ENCODE data around the gene TRIP10. TPM values are rescaled to one million over a fixed set of nuclear protein-coding genes. Genes with fewer than 3 reads are reported as not detected.

Gene TRIP10
- total and polyA plus RNA-seq, 2 of the 8 experiments (the other 6 are each of a cell fraction or from before 2014, with no cell fraction given), result 27.8 to 69.5 TPM

DNA sequence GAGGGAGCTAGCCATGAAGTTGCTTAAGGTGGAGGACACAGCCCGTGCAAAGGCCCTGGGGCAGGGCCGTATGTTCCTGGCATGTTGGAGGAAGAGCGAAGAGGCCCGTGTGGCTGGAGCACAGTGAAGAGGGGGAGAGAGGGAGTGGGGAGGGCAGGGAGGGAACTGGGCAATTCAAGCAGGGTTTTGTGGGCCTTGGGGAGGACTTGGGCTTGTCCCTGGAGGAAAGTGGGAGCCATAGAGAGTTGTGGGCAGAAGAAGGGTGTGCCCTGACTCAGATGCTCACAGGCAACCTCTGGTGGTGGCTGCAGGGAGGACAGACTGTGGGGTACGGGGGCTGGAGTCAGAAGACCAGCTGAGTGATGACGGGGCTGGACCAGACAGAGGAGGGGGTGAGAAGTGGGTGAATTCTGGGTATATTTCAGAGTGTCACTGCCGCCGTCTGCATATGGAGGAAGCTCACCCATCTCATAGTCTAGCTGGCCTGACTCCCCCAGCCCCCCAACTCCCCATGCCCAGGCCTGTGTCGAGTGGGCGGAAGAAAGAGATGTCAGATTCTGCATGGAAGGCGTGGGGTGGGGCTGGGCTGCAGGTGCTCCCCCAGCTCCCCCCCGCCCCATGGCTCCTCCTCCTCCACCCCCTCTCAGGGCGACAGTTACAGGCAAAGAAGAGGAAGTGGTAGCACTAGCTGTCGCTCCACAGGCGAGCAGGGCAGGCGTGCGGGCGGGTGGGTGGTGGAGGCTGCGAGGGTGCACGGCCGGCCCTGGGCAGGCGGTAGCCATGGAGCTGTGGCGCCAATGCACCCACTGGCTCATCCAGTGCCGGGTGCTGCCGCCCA lies 32.8 kb downstream of the TRIP10 start, which contains the start of gene VAV1:
VAV1 (plus strand) TSS at position 681 of the 838 bp plus-strand sequence; CDS start at position 781, 100 bp downstream.
- no peak within 1 kb of the TSS for H2BK20ac ChIP-seq (ENCODE audit: low read length)
- ChIA-PET POLR2A (ENCODE audit: partially characterized antibody) (interaction anchor here (0.6 to 1.1 kb wide), 5 partner anchors 8 to 415 kb away, joined by 3 to 4 read pairs (median 3); partner anchors contain the start of gene GPR108), CTCF (ENCODE audit: partially characterized antibody) (interaction anchor here (0.8 to 2.5 kb wide), 10 partner anchors 10 to 164 kb away, joined by 3 to 14 read pairs (median 3); partner anchors contain the start of genes GPR108 and TRIP10)
- no peak within 1 kb of the TSS for H2BK120ac ChIP-seq (replicated peaks; ENCODE audit: low read depth, low read length)
- no peak within 1 kb of the TSS for H2AK5ac ChIP-seq (ENCODE audit: low read depth, low read length)
- no peak for FAIRE-seq
- no peaks in the 10 kb centered on the region for H3K27me3 ChIP-seq (replicated peaks in 1 of 4; ENCODE audit: control insufficient read depth in 3 of 4, extremely low read depth in 1 of 4, insufficient read depth in 3 of 4, low read length in 3 of 4)
- H3K56ac ChIP-seq (replicated peaks; ENCODE audit: insufficient read length, low read depth, low read length), result no peak within 1 kb of the TSS
- H3K36me3 ChIP-seq (ENCODE audit: control insufficient read depth in 2 of 4, insufficient read depth in 4 of 4, low read length in 3 of 4), result no peaks in the 10 kb centered on the region
- H2AFZ ChIP-seq (ENCODE audit: low read length), result peak within 1 kb of the TSS; percentile 13; the same call in 1 of the 2 replicates
- DNase-seq (ENCODE audit: low read depth in 1 of 2, low spot score in 2 of 2), result no peak
- H4K5ac ChIP-seq (ENCODE audit: insufficient read length, low read depth, low read length), result no peak within 1 kb of the TSS
- peaks cover 0 to 6% of the 10 kb centered on the region in 2 experiments; a peak in 2 of 4 replicates for H3K9me3 ChIP-seq (ENCODE audit: insufficient read depth in 2 of 2, low read depth in 1 of 2, low read length in 1 of 2)
- peak in 1 of 2 experiments; percentile 60; a peak in 1 of 4 replicates for TF ChIP-seq HDAC2 (IDR thresholded peaks at IDR 0.05; ENCODE audit: borderline replicate concordance in 1 of 2, low read depth in 2 of 2, low read length in 2 of 2)
- peak in 1 of 2 experiments; percentile 30; a peak in 1 of 4 replicates for TF ChIP-seq RAD21 (IDR thresholded peaks at IDR 0.05 in 1 of 2, conservative IDR thresholded peaks at IDR 0.05 in 1 of 2; ENCODE audit: low read depth in 2 of 2, low read length in 2 of 2)
- TF ChIP-seq SRF (IDR thresholded peaks at IDR 0.05; ENCODE audit: low read depth, low read length), result no peak
- TF ChIP-seq KDM1A (IDR thresholded peaks at IDR 0.05; ENCODE audit: borderline replicate concordance, low read length), result peak; percentile 96
- TF ChIP-seq, protein P1, sequence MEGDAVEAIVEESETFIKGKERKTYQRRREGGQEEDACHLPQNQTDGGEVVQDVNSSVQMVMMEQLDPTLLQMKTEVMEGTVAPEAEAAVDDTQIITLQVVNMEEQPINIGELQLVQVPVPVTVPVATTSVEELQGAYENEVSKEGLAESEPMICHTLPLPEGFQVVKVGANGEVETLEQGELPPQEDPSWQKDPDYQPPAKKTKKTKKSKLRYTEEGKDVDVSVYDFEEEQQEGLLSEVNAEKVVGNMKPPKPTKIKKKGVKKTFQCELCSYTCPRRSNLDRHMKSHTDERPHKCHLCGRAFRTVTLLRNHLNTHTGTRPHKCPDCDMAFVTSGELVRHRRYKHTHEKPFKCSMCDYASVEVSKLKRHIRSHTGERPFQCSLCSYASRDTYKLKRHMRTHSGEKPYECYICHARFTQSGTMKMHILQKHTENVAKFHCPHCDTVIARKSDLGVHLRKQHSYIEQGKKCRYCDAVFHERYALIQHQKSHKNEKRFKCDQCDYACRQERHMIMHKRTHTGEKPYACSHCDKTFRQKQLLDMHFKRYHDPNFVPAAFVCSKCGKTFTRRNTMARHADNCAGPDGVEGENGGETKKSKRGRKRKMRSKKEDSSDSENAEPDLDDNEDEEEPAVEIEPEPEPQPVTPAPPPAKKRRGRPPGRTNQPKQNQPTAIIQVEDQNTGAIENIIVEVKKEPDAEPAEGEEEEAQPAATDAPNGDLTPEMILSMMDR (IDR thresholded peaks at IDR 0.05; ENCODE audit: control extremely low read depth in 1 of 3, insufficient read depth in 1 of 3, low read depth in 1 of 3, low read length in 3 of 3), result peak; percentile 24 to 62 (median 59)
- H3K9ac ChIP-seq (replicated peaks in 1 of 4; ENCODE audit: extremely low read depth in 1 of 4, low read depth in 3 of 4, low read length in 3 of 4), result no peak within 1 kb of the TSS
- 0 out of 2 replicates have a peak within 1 kb of the TSS, but pooled peaks have one; percentile 46 for H2BK15ac ChIP-seq (ENCODE audit: low read length)
- peak within 1 kb of the TSS; percentile 69 for H3K4ac ChIP-seq (replicated peaks; ENCODE audit: insufficient read length, low read depth, low read length)
- H2BK12ac ChIP-seq (ENCODE audit: low read depth, low read length), result peak within 1 kb of the TSS; percentile 27; the same call in 1 of the 2 replicates
- H3K4me1 ChIP-seq (replicated peaks in 1 of 4; ENCODE audit: control insufficient read depth in 3 of 4, insufficient read depth in 4 of 4, low read length in 3 of 4), result peaks cover 0 to 13% (median 2%) of the 10 kb centered on the region in 4 experiments; a peak in 3 of 7 replicates
- H3K23ac ChIP-seq (ENCODE audit: insufficient read length), result no peak within 1 kb of the TSS
- WGBS, 2 experiments (ENCODE audit: extremely low coverage in 1 of 2, insufficient coverage in 1 of 2, insufficient read length in 1 of 2, insufficient replicate concordance in 2 of 2, low coverage in 1 of 2, low lambda C conversion rate in 2 of 2, missing lambda C conversion rate in 1 of 2), result 85% methylated on average over 18 of the region's 25 CpGs; no CpG with 5 or more reads in 1 of the 2 experiments
- H4K20me1 ChIP-seq (replicated peaks in 1 of 2; ENCODE audit: control insufficient read depth in 1 of 2, insufficient read depth in 2 of 2, low read length in 2 of 2), result no peaks in the 10 kb centered on the region
- peaks cover 12% of the 10 kb centered on the region; the same call in 1 of the 2 replicates for H3K23me2 ChIP-seq (ENCODE audit: low read depth, low read length)
- H4K91ac ChIP-seq (replicated peaks; ENCODE audit: insufficient read length, low read length), result peak within 1 kb of the TSS; percentile 74
- H3K27ac ChIP-seq (ENCODE audit: low read depth, low read length), result no peak within 1 kb of the TSS
- H3K4me3 ChIP-seq (ENCODE audit: extremely low read depth in 1 of 4, insufficient read depth in 2 of 4, low read depth in 3 of 4, low read length in 4 of 4), result no peak within 1 kb of the TSS
- peak within 1 kb of the TSS; percentile 45; the same call in 1 of the 2 replicates for H4K8ac ChIP-seq (ENCODE audit: extremely low read depth, insufficient read depth, low read length)
- peak within 1 kb of the TSS; percentile 56; the same call in 1 of the 2 replicates for H2BK5ac ChIP-seq (ENCODE audit: low read depth, low read length)
- no peaks in the 10 kb centered on the region for H3K79me2 ChIP-seq (ENCODE audit: control insufficient read depth in 1 of 2, insufficient read depth in 2 of 2, low read length in 2 of 2)
- H3K18ac ChIP-seq (ENCODE audit: extremely low read depth, low read length), result peak within 1 kb of the TSS; percentile 32; the same call in 1 of the 2 replicates
- H3K4me2 ChIP-seq (ENCODE audit: insufficient read depth in 1 of 2, low read depth in 2 of 2, low read length in 2 of 2), result no peak within 1 kb of the TSS
- H3K14ac ChIP-seq (ENCODE audit: insufficient read length), result no peak within 1 kb of the TSS
- no peaks in the 10 kb centered on the region for H3K79me1 ChIP-seq (ENCODE audit: low read depth, low read length)
